ENCODE measurements around the gene IDH3A.

DNA sequence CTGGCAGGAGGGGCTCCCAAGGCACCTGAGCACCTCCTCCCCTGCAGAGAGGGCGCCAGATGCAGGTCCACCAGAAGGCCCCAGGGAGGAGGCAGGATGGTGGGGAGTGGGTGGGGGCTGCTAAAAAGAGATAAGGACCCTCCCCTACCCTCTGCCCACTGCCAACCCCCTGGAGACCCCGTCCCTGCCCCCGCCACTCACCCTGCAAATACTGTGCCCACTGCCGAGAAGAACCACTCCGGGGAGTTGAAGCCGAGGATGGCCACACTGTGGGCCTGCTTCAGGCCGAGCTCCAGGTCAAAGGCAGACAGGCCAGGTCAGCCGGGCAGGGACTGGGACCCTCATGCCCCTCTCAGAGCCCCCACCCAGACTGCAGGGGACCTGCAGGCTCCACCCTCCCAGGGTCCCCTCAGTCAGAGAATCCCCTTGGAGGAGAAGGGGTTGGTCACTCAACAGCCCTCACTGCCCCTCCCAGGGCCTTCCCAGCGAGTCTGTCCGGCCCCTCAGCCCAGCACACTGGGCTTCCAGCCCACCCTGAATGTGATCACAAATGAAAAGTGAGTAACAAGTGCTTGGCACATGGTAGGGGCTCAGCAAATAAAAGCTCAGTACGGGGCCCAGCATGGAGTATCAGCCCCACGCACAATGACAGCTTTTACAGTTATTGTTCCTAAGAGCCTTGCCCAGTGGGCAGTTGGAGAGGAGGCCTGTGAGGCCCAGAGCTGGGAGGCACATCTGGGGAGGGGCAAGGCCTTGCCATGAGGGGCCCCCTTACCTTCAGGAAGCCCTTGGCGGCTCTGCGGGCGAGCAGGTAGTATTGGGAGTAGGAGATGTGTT lies 44.8 kb downstream of the IDH3A start:
- TF ChIP-seq SIN3A (IDR thresholded peaks at IDR 0.05; ENCODE audit: low read depth) = no peak
- no peak for TF ChIP-seq POLR2A (IDR thresholded peaks at IDR 0.05; ENCODE audit: borderline replicate concordance, extremely low read depth, insufficient read depth, insufficient read length)
- no peak for TF ChIP-seq CTCF (IDR thresholded peaks at IDR 0.05 in 2 of 3, conservative IDR thresholded peaks at IDR 0.05 in 1 of 3; ENCODE audit: borderline replicate concordance in 1 of 3, insufficient read depth in 1 of 3, low read depth in 2 of 3, low read length in 2 of 3)
- TF ChIP-seq CEBPB (IDR thresholded peaks at IDR 0.05; ENCODE audit: low read depth) = no peak
- no peak for TF ChIP-seq EZH2 (IDR thresholded peaks at IDR 0.05)
- no peak for TF ChIP-seq ZBTB33 (IDR thresholded peaks at IDR 0.05; ENCODE audit: extremely low read depth, insufficient replicate concordance, low read length)
- no peak for TF ChIP-seq TCF7L2 (IDR thresholded peaks at IDR 0.05; ENCODE audit: borderline replicate concordance, extremely low read depth, insufficient read depth, insufficient read length)
- TF ChIP-seq EZH2phosphoT487 (IDR thresholded peaks at IDR 0.05; ENCODE audit: borderline replicate concordance) = no peak
